Prostate gland (tissue), 2 donors: ENCODE measurements around the gene PTPRT.

Source experiments
- POLR2A ChIP-seq: fragments of 450-650 bp; IDR thresholded peaks from one replicate; pipeline ENCODE4 v1.6.1; 2016; ENCODE audit warnings: antibody characterized with exemption, mild to moderate bottlenecking
- POLR2AphosphoS5 ChIP-seq: sonication (generic); formaldehyde crosslinking; IDR thresholded peaks from one replicate; pipeline ENCODE4 v1.6.1; 2017; ENCODE audit warnings: antibody characterized with exemption
- TF ChIP-seq, protein P1 (sequence below), 4 experiments: fragments of 200-600 bp in 2 of 4; fragments of 450-650 bp in 2 of 4; sonication (generic) in 2 of 4; IDR thresholded peaks; 1 replicate in 3 of 4; 2 replicates in 1 of 4; pipeline ENCODE4 v1.5.1; 2016 to 2019; ENCODE audit warnings: antibody characterized with exemption in 4 of 4, mild to moderate bottlenecking in 2 of 4, moderate library complexity in 2 of 4

DNA sequence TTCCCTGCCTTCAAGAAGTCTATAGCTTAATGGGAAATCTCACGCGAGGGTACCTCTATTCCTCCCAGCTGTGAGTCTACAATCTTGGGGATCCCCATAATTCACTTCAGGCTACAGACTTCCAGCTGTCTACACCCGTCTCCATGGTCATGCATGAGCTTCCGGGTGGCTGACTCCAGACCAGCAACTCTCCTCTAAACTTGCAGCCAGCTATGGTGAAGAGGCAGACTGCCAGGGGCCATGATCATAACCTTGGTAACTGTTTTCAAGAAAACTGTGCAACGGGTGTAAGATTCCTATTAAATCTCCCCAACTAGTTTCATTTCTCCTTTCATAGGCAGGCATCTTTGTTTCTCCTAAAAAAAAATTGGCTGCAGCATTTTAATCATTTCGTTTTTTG, 1037.1 kb downstream of the PTPRT start:
- TF ChIP-seq, protein P1, sequence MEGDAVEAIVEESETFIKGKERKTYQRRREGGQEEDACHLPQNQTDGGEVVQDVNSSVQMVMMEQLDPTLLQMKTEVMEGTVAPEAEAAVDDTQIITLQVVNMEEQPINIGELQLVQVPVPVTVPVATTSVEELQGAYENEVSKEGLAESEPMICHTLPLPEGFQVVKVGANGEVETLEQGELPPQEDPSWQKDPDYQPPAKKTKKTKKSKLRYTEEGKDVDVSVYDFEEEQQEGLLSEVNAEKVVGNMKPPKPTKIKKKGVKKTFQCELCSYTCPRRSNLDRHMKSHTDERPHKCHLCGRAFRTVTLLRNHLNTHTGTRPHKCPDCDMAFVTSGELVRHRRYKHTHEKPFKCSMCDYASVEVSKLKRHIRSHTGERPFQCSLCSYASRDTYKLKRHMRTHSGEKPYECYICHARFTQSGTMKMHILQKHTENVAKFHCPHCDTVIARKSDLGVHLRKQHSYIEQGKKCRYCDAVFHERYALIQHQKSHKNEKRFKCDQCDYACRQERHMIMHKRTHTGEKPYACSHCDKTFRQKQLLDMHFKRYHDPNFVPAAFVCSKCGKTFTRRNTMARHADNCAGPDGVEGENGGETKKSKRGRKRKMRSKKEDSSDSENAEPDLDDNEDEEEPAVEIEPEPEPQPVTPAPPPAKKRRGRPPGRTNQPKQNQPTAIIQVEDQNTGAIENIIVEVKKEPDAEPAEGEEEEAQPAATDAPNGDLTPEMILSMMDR (IDR thresholded peaks at IDR 0.05) = no peak
- TF ChIP-seq POLR2A (no peak), POLR2AphosphoS5 (no peak)
